ENCODE results near the gene VSIG8.

- TF ChIP-seq POLR2A (IDR thresholded peaks at IDR 0.05; ENCODE audit: low read depth, low read length) (no peak), CTCF (IDR thresholded peaks at IDR 0.05; ENCODE audit: extremely low read depth in 1 of 2, insufficient read depth in 1 of 2, low read depth in 1 of 2, low read length in 2 of 2) (peak in 1 of 2 donors; percentile 22), POLR2AphosphoS5 (IDR thresholded peaks at IDR 0.05; ENCODE audit: insufficient read depth, low read depth, low read length) (no peak), EZH2 (IDR thresholded peaks at IDR 0.05; ENCODE audit: borderline replicate concordance, low read depth, low read length, severe bottlenecking) (no peak), JUN (IDR thresholded peaks at IDR 0.05; ENCODE audit: borderline replicate concordance, insufficient read depth, insufficient read length, low read depth) (no peak), GATA2 (IDR thresholded peaks at IDR 0.05; ENCODE audit: insufficient read depth, insufficient read length, low read depth, low read length) (no peak), MYC (IDR thresholded peaks at IDR 0.05; ENCODE audit: low read depth, low read length) (no peak)
- TF ChIP-seq, protein P1, sequence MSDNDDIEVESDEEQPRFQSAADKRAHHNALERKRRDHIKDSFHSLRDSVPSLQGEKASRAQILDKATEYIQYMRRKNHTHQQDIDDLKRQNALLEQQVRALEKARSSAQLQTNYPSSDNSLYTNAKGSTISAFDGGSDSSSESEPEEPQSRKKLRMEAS (IDR thresholded peaks at IDR 0.05; ENCODE audit: insufficient read depth, insufficient read length): no peak
These were observed 26.5 kb downstream of the VSIG8 start for GRCh38 chr1:159835862-159836525.
